ENCODE measurements around the gene GCDH. TPM values are rescaled to one million over a fixed set of nuclear protein-coding genes. Genes with fewer than 3 reads are reported as not detected.

GCDH gene
- total RNA-seq, 1 experiment from 2014 or later, result 53.2 TPM

- no peak overlapping the region for H3K4me2 ChIP-seq (ENCODE audit: insufficient read depth, insufficient read length, low read length)
- H3K27me3 ChIP-seq (ENCODE audit: insufficient read depth, low read length), result no peaks in the 10 kb centered on the region
- no peak overlapping the region for H2BK5ac ChIP-seq (ENCODE audit: insufficient read length, low read length)
These were observed 48.4 kb upstream of the GCDH start for GRCh38 chr19:12842511-12842910.

More at GRCh38 chr19:12842511-12842910, 48.4 kb upstream of the GCDH start:
- H3K27ac ChIP-seq (ENCODE audit: insufficient read length, low read depth, low read length), result no peak overlapping the region
- H2AFZ ChIP-seq (ENCODE audit: low read length), result no peak overlapping the region
- peaks cover 2% of the 10 kb centered on the region for H3K23me2 ChIP-seq (ENCODE audit: insufficient read length, low read depth, low read length, poor library complexity, severe bottlenecking)
- H3K9me3 ChIP-seq (ENCODE audit: control insufficient read depth, low read depth, low read length), result no peaks in the 10 kb centered on the region
- no peak overlapping the region for H4K91ac ChIP-seq (ENCODE audit: insufficient read length, low read depth, low read length)
- no peak overlapping the region for H2BK15ac ChIP-seq (ENCODE audit: low read depth, low read length)
- Mint-ChIP-seq H3K27me3 (ENCODE audit: low read depth) (peaks cover 9% of the 10 kb centered on the region), H3K36me3 (ENCODE audit: insufficient read depth in 1 of 3, low read depth in 3 of 3) (peaks cover 0 to 8% (median 8%) of the 10 kb centered on the region in 3 experiments; a peak in 6 of 7 replicates), H3K9me3 (no peaks in the 10 kb centered on the region), H3K4me1 (peaks cover 29 to 32% of the 10 kb centered on the region in 2 experiments), H3K4me3 (no peak overlapping the region), H3K27ac (peak overlapping the region in 1 of 3 experiments; percentile 6; a peak in 2 of 7 replicates)
- TF ChIP-seq CTCF (conservative IDR thresholded peaks at IDR 0.05), result no peak
- H3K23ac ChIP-seq (ENCODE audit: insufficient read length, low read depth, low read length), result no peak overlapping the region
- WGBS (ENCODE audit: extremely low coverage, insufficient read length, low lambda C conversion rate), result no CpG with 5 or more reads among the region's 18 CpGs
- H3K79me1 ChIP-seq (ENCODE audit: insufficient read depth, low read depth, low read length, poor library complexity, severe bottlenecking), result no peaks in the 10 kb centered on the region
- H4K20me1 ChIP-seq (ENCODE audit: control insufficient read depth, insufficient read depth, insufficient read length), result no peaks in the 10 kb centered on the region
- H4K8ac ChIP-seq (replicated peaks; ENCODE audit: insufficient read length, low read depth, low read length), result no peak overlapping the region
- H2BK120ac ChIP-seq (ENCODE audit: low read depth, low read length, poor library complexity, severe bottlenecking), result no peak overlapping the region
- no peak overlapping the region for H3K56ac ChIP-seq (ENCODE audit: insufficient read length, low read depth, low read length)
- H3K4ac ChIP-seq (ENCODE audit: low read depth, low read length), result no peak overlapping the region
- H3K9ac ChIP-seq (ENCODE audit: extremely low read depth, insufficient read length, low read length), result no peak overlapping the region
- H2AK5ac ChIP-seq (ENCODE audit: insufficient read length, low read length), result no peak overlapping the region
- no peak for DNase-seq
- no peak overlapping the region for H3K18ac ChIP-seq (ENCODE audit: insufficient read length, low read depth, low read length)
- H3T11ph ChIP-seq (ENCODE audit: low read length), result no peak overlapping the region
- H3K79me2 ChIP-seq (ENCODE audit: insufficient read depth, low read length), result no peaks in the 10 kb centered on the region
- H3K14ac ChIP-seq (ENCODE audit: insufficient read depth, low read length), result no peak overlapping the region
- no peak overlapping the region for H2BK12ac ChIP-seq (ENCODE audit: insufficient read length, low read depth, low read length)
- 0 out of 2 replicates have a peak, but pooled peaks cover 2% of the 10 kb centered on the region for H3K4me1 ChIP-seq (ENCODE audit: insufficient read depth, low read length)
- no peak overlapping the region for H4K5ac ChIP-seq (ENCODE audit: insufficient read length, low read depth, low read length)
- no peak overlapping the region for H2BK20ac ChIP-seq (ENCODE audit: low read depth, low read length, poor library complexity, severe bottlenecking)

Data from H9 (cell line).